SK-N-SH (cell line): Measurements from ENCODE around the gene MDM1. TPM values are rescaled to one million over a fixed set of nuclear protein-coding genes. Genes with fewer than 3 reads are reported as not detected.

Experiments used
- CTCF ChIA-PET: fragments of 300-600, 350-600 bp; formaldehyde crosslinking; extraction: SDS; loops from one replicate; lab custom pipeline; 2021; lab: Yijun Ruan, JAX
- POLR2A ChIA-PET: fragments of 350-600 bp; sonication (Branson Sonifier 250); formaldehyde crosslinking; extraction: SDS; loops from one replicate; lab custom pipeline; 2020; ENCODE audit warnings: antibody characterized with exemption, inconsistent platforms; lab: Yijun Ruan, JAX
- DNase-seq: peaks from one replicate; pipeline ENCODE4 v3.0.0; 2012
- H2AFZ ChIP-seq: fragments of 200-600 bp; sonication (generic); 2 replicates; pipeline ENCODE4 v1.8.1; 2016; ENCODE audit warnings: antibody characterized with exemption, mild to moderate bottlenecking, low read depth
- H3F3A ChIP-seq: fragments of 200-600 bp; sonication (generic); replicated peaks from 2 replicates; pipeline ENCODE3; 2016; ENCODE audit warnings: antibody characterized with exemption, mild to moderate bottlenecking; ENCODE audit not compliant: insufficient read depth
- H3K27ac ChIP-seq, 2 experiments: fragments of 200-500 bp in 1 of 2; fragments of 200-600 bp in 1 of 2; sonication (Bioruptor generic) in 1 of 2; sonication (generic), shearing (Covaris generic) in 1 of 2; 2 replicates each; pipeline versions ENCODE4 v1.5.1 to v1.6.1; 2014 to 2016; ENCODE audit warnings: low read depth in 2 of 2, inconsistent platforms in 1 of 2, low read length in 1 of 2, mild to moderate bottlenecking in 1 of 2, mixed read lengths in 1 of 2
- H3K27me3 ChIP-seq: fragments of 200-600 bp; sonication (generic), shearing (Covaris generic); 2 replicates; pipeline ENCODE4 v1.6.1; 2016; ENCODE audit warnings: mixed run types; ENCODE audit not compliant: insufficient read depth
- H3K36me3 ChIP-seq, 2 experiments: fragments of 200-500 bp in 1 of 2; fragments of 200-600 bp in 1 of 2; sonication (Bioruptor generic) in 1 of 2; sonication (generic) in 1 of 2; replicated peaks in 1 of 2; 2 replicates each; pipeline versions ENCODE3 to v1.5.1; 2014 to 2016; ENCODE audit warnings: low read length in 1 of 2, mild to moderate bottlenecking in 1 of 2; ENCODE audit not compliant: insufficient read depth in 2 of 2, control insufficient read depth in 1 of 2
- H3K4me1 ChIP-seq, 2 experiments: fragments of 200-500 bp in 1 of 2; fragments of 200-600 bp in 1 of 2; sonication (Bioruptor generic) in 1 of 2; sonication (generic), shearing (Covaris generic) in 1 of 2; 2 replicates each; pipeline versions ENCODE4 v1.5.1 to v1.6.1; 2014 to 2016; ENCODE audit warnings: low read depth in 1 of 2, low read length in 1 of 2, mixed run types in 1 of 2; ENCODE audit not compliant: insufficient read depth in 2 of 2, control insufficient read depth in 1 of 2
- H3K4me2 ChIP-seq: fragments of 200-600 bp; sonication (generic), shearing (Covaris generic); 2 replicates; pipeline ENCODE4 v1.6.1; 2017; ENCODE audit warnings: mixed run types
- H3K4me3 ChIP-seq, 2 experiments: fragments of 200-500 bp in 1 of 2; fragments of 200-600 bp in 1 of 2; sonication (Bioruptor generic) in 1 of 2; sonication (generic), shearing (Covaris generic) in 1 of 2; 2 replicates each; pipeline versions ENCODE4 v1.5.1 to v1.8.1; 2014 to 2016; ENCODE audit warnings: low read depth in 2 of 2, inconsistent platforms in 1 of 2, low read length in 1 of 2, mild to moderate bottlenecking in 1 of 2, mixed read lengths in 1 of 2, moderate library complexity in 1 of 2
- H3K79me2 ChIP-seq: fragments of 200-600 bp; sonication (generic); 2 replicates; pipeline ENCODE4 v1.8.1; 2017; ENCODE audit warnings: mild to moderate bottlenecking; ENCODE audit not compliant: insufficient read depth
- H3K9ac ChIP-seq: fragments of 200-600 bp; sonication (generic); 2 replicates; pipeline ENCODE4 v1.6.1; 2017; ENCODE audit warnings: mixed run types
- H3K9me2 ChIP-seq: fragments of 200-600 bp; sonication (generic); 2 replicates; pipeline ENCODE4 v1.6.1; 2017; ENCODE audit warnings: mixed run types
- H3K9me3 ChIP-seq: fragments of 200-600 bp; sonication (generic); 2 replicates; pipeline ENCODE4 v1.6.1; 2017; ENCODE audit warnings: mixed run types, mild to moderate bottlenecking, moderate library complexity
- H4K20me1 ChIP-seq: fragments of 200-600 bp; sonication (generic); 2 replicates; pipeline ENCODE4 v1.6.1; 2017; ENCODE audit warnings: mild to moderate bottlenecking, mixed run types; ENCODE audit not compliant: insufficient read depth
- EP300 ChIP-seq, 2 experiments: IDR thresholded peaks; 2 replicates each; pipeline versions ENCODE4 v1.4.0 to v1.6.1; 2012; ENCODE audit warnings: borderline replicate concordance in 1 of 2, low read depth in 1 of 2, low read length in 1 of 2
- FOSL2 ChIP-seq: IDR thresholded peaks from 2 replicates; pipeline ENCODE4 v1.4.0; 2012; ENCODE audit warnings: low read depth, mild to moderate bottlenecking, moderate library complexity, borderline replicate concordance
- FOXJ3 ChIP-seq: sonication (generic); formaldehyde crosslinking; IDR thresholded peaks from 2 replicates; pipeline ENCODE4 v1.5.1; 2020; ENCODE audit warnings: mild to moderate bottlenecking, missing genetic modification reagents
- MAX ChIP-seq: IDR thresholded peaks from 2 replicates; pipeline ENCODE4 v1.4.0; 2012; ENCODE audit warnings: low read depth
- NFIC ChIP-seq: IDR thresholded peaks from 2 replicates; pipeline ENCODE4 v1.4.0; 2012; ENCODE audit warnings: borderline replicate concordance
- PBX3 ChIP-seq: IDR thresholded peaks from 2 replicates; pipeline ENCODE4; 2012
- RAD21 ChIP-seq: IDR thresholded peaks from 2 replicates; pipeline ENCODE4 v1.6.1; 2012; ENCODE audit warnings: mild to moderate bottlenecking, low read length
- RCOR1 ChIP-seq: fragments of 150-350 bp; IDR thresholded peaks from 2 replicates; pipeline ENCODE4 v1.6.1; 2017; ENCODE audit warnings: antibody characterized with exemption, low read length
- SMC3 ChIP-seq: IDR thresholded peaks from 2 replicates; pipeline ENCODE4 v1.6.1; 2012; ENCODE audit warnings: low read depth, low read length, improper control_type of control experiment
- TAF1 ChIP-seq: IDR thresholded peaks from 2 replicates; pipeline ENCODE4 v1.6.1; 2012; ENCODE audit warnings: low read depth, mild to moderate bottlenecking, low read length, moderate library complexity, borderline replicate concordance
- TCF12 ChIP-seq: IDR thresholded peaks from 2 replicates; pipeline ENCODE4 v1.4.0; 2012
- YY1 ChIP-seq: IDR thresholded peaks from 2 replicates; pipeline ENCODE4 v1.4.0; 2012; ENCODE audit warnings: low read depth, mild to moderate bottlenecking
- ZBTB33 ChIP-seq: IDR thresholded peaks from 2 replicates; pipeline ENCODE4 v1.4.0; 2012; ENCODE audit warnings: low read depth, borderline replicate concordance
- WGBS: methylation state at CpG from one replicate; pipeline ENCODE4 v1.1.6; 2017; ENCODE audit warnings: low lambda C conversion rate; 5-methylcytosine and 5-hydroxymethylcytosine counted together
- polyA plus RNA-seq, 3 experiments: library from polyadenylated mRNA; depleted of rRNA; stranded (reverse); fragments of >200 nt; gene quantifications; 2 replicates each; pipeline ENCODE4 v1.2.3, GENCODE V29; 2012

Gene MDM1
- polyA plus RNA-seq, 1 of the 3 experiments (the other 2 are of a cell fraction): 7.4 TPM

- H3K4me3 ChIP-seq: no peak overlapping the region
- H3K4me1 ChIP-seq: peaks cover 0 to 7% of the 10 kb centered on the region in 2 experiments; a peak in 2 of 4 replicates
- ChIA-PET CTCF (interaction anchor here (0.8 to 2.9 kb wide), 4 partner anchors 10 to 286 kb away, joined by 4 to 18 read pairs (median 5); no protein-coding TSS in a partner anchor), POLR2A (no interaction called here)
- peaks cover 33 to 45% of the 10 kb centered on the region in 2 experiments for H3K36me3 ChIP-seq
- no peaks in the 10 kb centered on the region for H3K9me2 ChIP-seq
- no peak overlapping the region for H2AFZ ChIP-seq
- no peaks in the 10 kb centered on the region for H3K9me3 ChIP-seq
- DNase-seq: no peak
- no peaks in the 10 kb centered on the region for H3K27me3 ChIP-seq
- H3K79me2 ChIP-seq: peaks cover 5% of the 10 kb centered on the region
- H3K27ac ChIP-seq: no peak overlapping the region
- TF ChIP-seq TAF1: no peak
- no peak for TF ChIP-seq EP300 (IDR thresholded peaks at IDR 0.05; ENCODE audit: borderline replicate concordance in 1 of 2, low read depth in 1 of 2, low read length in 1 of 2)
- TF ChIP-seq RCOR1: no peak
- TF ChIP-seq PBX3: no peak
- no peak for TF ChIP-seq ZBTB33
- TF ChIP-seq MAX: no peak
- TF ChIP-seq FOXJ3 (CRISPR knock-in tag): no peak
- TF ChIP-seq NFIC: no peak
- TF ChIP-seq FOSL2: no peak
- 96% methylated on average over 3 of the region's 3 CpGs for WGBS
- no peaks in the 10 kb centered on the region for H4K20me1 ChIP-seq
- no peaks in the 10 kb centered on the region for H3F3A ChIP-seq
- H3K4me2 ChIP-seq: no peak overlapping the region
- H3K9ac ChIP-seq: no peak overlapping the region
Measured at GRCh38 chr12:68326716-68327115, 5.4 kb downstream of the MDM1 start.

- Histone ChIP-seq H4K20me1 (no peaks in the 10 kb centered on the region), H3K4me3 (no peak overlapping the region), H2AFZ (no peak overlapping the region), H3K79me2 (no peaks in the 10 kb centered on the region; the same call in 1 of the 2 replicates), H3K27ac (no peak overlapping the region), H3K27me3 (no peaks in the 10 kb centered on the region), H3K4me1 (peaks cover 0 to under 1% of the 10 kb centered on the region in 2 experiments; a peak in 1 of 4 replicates), H3K9ac (no peak overlapping the region), H3K9me3 (no peaks in the 10 kb centered on the region), H3K9me2 (no peaks in the 10 kb centered on the region), H3K4me2 (no peak overlapping the region), H3K36me3 (peaks cover 40 to 50% of the 10 kb centered on the region in 2 experiments), H3F3A (no peaks in the 10 kb centered on the region)
- 89% methylated on average over 1 of the region's 1 CpG for WGBS
- no peak for DNase-seq
- POLR2A ChIA-PET: no interaction called here
- CTCF ChIA-PET: interaction anchor here (1.5 to 7.2 kb wide), 2 partner anchors 9 to 103 kb away, joined by 7 to 59 read pairs; no protein-coding TSS in a partner anchor
- TF ChIP-seq ZBTB33: no peak
- TF ChIP-seq SMC3: no peak
- no peak for TF ChIP-seq TCF12
- TF ChIP-seq RAD21: no peak
- no peak for TF ChIP-seq YY1
Measured at GRCh38 chr12:68325966-68326365, 6.2 kb downstream of the MDM1 start.
